ENCODE results near the gene NLGN1.

DNA sequence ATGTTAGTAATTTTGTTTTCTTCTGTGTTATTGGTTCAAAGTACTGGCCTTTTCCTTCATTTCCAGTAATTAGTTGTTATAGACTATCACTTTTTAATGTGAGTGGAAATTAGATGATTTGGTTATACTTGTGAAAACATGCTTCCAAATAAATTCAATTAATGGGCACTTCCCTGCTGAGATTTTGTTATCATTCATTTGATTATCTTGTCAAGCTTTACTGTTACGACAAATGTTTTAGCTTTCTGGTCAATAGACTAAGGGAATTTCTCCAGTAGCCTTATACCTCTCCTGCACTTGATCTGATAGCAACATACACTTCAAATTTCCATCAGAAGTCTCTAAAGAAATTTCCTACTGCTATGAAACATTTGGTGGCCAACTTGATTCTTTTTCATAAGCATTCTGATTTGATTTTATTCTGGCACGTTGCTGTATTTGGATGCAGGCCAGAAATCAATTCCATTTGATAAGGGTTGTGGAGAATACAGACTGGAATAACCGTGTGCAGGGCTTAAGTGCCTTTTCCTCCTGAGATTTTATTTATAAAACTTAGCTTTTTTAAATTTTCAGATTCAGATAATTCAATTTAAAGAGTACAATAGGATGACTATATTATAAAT, 887.8 kb downstream of the NLGN1 start:
- TF ChIP-seq, protein P1, sequence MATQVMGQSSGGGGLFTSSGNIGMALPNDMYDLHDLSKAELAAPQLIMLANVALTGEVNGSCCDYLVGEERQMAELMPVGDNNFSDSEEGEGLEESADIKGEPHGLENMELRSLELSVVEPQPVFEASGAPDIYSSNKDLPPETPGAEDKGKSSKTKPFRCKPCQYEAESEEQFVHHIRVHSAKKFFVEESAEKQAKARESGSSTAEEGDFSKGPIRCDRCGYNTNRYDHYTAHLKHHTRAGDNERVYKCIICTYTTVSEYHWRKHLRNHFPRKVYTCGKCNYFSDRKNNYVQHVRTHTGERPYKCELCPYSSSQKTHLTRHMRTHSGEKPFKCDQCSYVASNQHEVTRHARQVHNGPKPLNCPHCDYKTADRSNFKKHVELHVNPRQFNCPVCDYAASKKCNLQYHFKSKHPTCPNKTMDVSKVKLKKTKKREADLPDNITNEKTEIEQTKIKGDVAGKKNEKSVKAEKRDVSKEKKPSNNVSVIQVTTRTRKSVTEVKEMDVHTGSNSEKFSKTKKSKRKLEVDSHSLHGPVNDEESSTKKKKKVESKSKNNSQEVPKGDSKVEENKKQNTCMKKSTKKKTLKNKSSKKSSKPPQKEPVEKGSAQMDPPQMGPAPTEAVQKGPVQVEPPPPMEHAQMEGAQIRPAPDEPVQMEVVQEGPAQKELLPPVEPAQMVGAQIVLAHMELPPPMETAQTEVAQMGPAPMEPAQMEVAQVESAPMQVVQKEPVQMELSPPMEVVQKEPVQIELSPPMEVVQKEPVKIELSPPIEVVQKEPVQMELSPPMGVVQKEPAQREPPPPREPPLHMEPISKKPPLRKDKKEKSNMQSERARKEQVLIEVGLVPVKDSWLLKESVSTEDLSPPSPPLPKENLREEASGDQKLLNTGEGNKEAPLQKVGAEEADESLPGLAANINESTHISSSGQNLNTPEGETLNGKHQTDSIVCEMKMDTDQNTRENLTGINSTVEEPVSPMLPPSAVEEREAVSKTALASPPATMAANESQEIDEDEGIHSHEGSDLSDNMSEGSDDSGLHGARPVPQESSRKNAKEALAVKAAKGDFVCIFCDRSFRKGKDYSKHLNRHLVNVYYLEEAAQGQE (IDR thresholded peaks at IDR 0.05; ENCODE audit: insufficient read depth in 1 of 2, low read depth in 2 of 2, low read length in 2 of 2): no peak
- TF ChIP-seq SIN3A (IDR thresholded peaks at IDR 0.05; ENCODE audit: borderline replicate concordance, insufficient read depth, low read length) (no peak), POLR2AphosphoS5 (IDR thresholded peaks at IDR 0.05; ENCODE audit: low read depth, low read length) (no peak)
